Osteocyte (in vitro differentiated cells): Measurements from ENCODE around the gene CDK3. TPM values are rescaled to one million over a fixed set of nuclear protein-coding genes. Genes with fewer than 3 reads are reported as not detected.

Source experiments
- DNase-seq: peaks from one replicate; pipeline ENCODE4 v3.0.0; 2021; ENCODE audit warnings: mixed read lengths; ENCODE audit not compliant: unreplicated experiment; ENCODE audit errors: extremely low spot score
- H3K27ac Mint-ChIP-seq: one replicate; pipeline ENCODE4 v1.8.0; 2021; ENCODE audit warnings: mild to moderate bottlenecking, mixed read lengths; ENCODE audit not compliant: unreplicated experiment
- H3K27me3 Mint-ChIP-seq: one replicate; pipeline ENCODE4 v1.8.0; 2021; ENCODE audit warnings: mixed read lengths; ENCODE audit not compliant: unreplicated experiment
- H3K36me3 Mint-ChIP-seq: one replicate; pipeline ENCODE4 v1.8.0; 2021; ENCODE audit warnings: mixed read lengths; ENCODE audit not compliant: unreplicated experiment
- H3K4me1 Mint-ChIP-seq: one replicate; pipeline ENCODE4 v1.8.0; 2021; ENCODE audit warnings: mixed read lengths; ENCODE audit not compliant: unreplicated experiment
- H3K4me3 Mint-ChIP-seq: one replicate; pipeline ENCODE4 v1.8.0; 2021; ENCODE audit warnings: mild to moderate bottlenecking, moderate library complexity, mixed read lengths; ENCODE audit not compliant: unreplicated experiment
- H3K9me3 Mint-ChIP-seq: one replicate; pipeline ENCODE4 v1.8.0; 2021; ENCODE audit warnings: mixed read lengths; ENCODE audit not compliant: unreplicated experiment
- long read RNA-seq: library from polyadenylated mRNA; unstranded; transcript quantifications from one replicate; pipeline ENCODE4 v2.0.0, GENCODE V29; 2021
- total RNA-seq: library from RNA; stranded (reverse); gene quantifications from 2 replicates; pipeline ENCODE4 v1.2.1, GENCODE V29; 2021
- TF ChIP-seq, protein P1 (sequence below): fragments of 200-600 bp; sonication (generic); IDR thresholded peaks from 2 replicates; pipeline ENCODE4 v1.5.0; 2021; ENCODE audit warnings: antibody characterized with exemption, mild to moderate bottlenecking, moderate library complexity

Gene CDK3
- total RNA-seq = 8.3 and 9.6 TPM in 2 replicates
- long read RNA-seq = 0 reads

DNA sequence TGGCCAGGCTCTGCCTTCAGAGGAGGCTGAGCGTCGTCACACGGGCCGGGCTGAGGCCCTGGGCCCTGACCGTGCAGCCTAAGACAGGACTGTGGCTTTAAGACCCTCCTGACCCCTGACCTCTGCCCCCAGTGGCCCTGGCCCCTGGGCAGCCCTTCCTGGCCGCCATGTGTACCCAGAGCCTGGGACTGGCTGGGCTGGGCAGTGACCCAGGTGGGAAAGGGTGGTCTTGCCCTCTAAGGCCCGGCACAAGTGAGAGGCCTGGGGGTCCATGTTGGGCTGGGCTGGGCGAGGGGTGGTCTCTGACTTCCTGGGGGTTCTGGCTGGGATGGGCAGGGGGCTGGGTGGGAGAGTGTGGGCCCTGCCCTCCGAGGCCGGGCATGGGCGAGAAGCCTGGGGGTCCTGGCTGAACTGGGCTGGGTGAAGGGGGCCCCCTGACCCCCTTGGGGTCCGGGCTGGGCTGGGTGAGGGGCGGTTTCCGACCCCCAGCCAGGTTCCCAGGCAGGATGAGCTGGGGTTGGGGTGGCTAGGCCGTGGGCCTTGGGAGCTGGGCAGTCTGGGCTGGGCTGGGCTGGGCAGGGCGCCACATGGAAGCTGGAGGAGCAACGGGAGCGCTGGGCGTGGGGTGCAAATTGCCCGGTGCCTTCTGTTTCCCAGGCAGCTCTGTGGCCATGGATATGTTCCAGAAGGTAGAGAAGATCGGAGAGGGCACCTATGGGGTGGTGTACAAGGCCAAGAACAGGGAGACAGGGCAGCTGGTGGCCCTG is at the start of gene CDK3:
TSS of gene CDK3 (plus strand) at position 101 of the 767 bp plus-strand sequence. CDS start at position 672, 571 bp downstream.
- Mint-ChIP-seq H3K4me1 (peaks cover 25% of the 10 kb centered on the region), H3K27ac (no peak within 1 kb of the TSS), H3K4me3 (no peak within 1 kb of the TSS), H3K27me3 (no peaks in the 10 kb centered on the region), H3K36me3 (peaks cover 3% of the 10 kb centered on the region), H3K9me3 (no peaks in the 10 kb centered on the region)
- TF ChIP-seq, protein P1, sequence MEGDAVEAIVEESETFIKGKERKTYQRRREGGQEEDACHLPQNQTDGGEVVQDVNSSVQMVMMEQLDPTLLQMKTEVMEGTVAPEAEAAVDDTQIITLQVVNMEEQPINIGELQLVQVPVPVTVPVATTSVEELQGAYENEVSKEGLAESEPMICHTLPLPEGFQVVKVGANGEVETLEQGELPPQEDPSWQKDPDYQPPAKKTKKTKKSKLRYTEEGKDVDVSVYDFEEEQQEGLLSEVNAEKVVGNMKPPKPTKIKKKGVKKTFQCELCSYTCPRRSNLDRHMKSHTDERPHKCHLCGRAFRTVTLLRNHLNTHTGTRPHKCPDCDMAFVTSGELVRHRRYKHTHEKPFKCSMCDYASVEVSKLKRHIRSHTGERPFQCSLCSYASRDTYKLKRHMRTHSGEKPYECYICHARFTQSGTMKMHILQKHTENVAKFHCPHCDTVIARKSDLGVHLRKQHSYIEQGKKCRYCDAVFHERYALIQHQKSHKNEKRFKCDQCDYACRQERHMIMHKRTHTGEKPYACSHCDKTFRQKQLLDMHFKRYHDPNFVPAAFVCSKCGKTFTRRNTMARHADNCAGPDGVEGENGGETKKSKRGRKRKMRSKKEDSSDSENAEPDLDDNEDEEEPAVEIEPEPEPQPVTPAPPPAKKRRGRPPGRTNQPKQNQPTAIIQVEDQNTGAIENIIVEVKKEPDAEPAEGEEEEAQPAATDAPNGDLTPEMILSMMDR = no peak
- DNase-seq = no peak

DNA sequence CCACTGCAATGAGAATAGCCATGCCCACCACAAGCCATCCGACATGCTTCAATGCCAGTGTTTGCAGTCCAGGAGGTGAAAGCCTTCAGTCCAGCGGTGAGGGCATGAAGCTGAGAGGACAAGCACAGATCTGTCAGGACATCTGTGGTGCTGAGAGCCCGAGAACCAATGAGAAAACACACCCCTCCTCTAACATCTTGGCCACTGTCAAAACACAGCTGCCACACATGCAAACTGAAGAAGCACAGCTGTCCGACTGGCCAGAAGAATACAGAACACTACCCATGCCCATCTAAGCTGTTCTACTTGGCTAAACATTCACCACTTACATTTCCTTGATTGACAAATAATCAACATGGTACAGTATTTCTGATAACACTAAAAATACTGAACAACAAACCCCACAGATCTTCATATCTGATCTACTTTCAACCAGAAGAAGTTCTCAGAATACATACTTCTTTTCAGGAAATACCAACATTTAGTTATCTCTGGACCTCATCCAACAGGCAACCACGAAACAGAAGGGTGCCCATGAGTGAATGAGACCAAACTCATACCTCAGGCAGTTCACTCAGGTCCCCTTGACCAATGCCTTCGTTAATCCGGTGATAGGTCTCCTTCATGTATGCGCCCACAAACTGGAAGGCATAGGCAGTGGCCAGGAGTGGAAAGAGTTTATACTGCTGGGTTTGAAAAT is 49.6 kb upstream of the CDK3 start:
- Mint-ChIP-seq H3K36me3 (peaks cover 50% of the 10 kb centered on the region), H3K27me3 (no peaks in the 10 kb centered on the region), H3K27ac (peak overlapping the region; percentile 41), H3K4me1 (peaks cover 7% of the 10 kb centered on the region), H3K9me3 (no peaks in the 10 kb centered on the region), H3K4me3 (no peak overlapping the region)
- DNase-seq = no peak
- TF ChIP-seq, protein P1 = no peak

DNA sequence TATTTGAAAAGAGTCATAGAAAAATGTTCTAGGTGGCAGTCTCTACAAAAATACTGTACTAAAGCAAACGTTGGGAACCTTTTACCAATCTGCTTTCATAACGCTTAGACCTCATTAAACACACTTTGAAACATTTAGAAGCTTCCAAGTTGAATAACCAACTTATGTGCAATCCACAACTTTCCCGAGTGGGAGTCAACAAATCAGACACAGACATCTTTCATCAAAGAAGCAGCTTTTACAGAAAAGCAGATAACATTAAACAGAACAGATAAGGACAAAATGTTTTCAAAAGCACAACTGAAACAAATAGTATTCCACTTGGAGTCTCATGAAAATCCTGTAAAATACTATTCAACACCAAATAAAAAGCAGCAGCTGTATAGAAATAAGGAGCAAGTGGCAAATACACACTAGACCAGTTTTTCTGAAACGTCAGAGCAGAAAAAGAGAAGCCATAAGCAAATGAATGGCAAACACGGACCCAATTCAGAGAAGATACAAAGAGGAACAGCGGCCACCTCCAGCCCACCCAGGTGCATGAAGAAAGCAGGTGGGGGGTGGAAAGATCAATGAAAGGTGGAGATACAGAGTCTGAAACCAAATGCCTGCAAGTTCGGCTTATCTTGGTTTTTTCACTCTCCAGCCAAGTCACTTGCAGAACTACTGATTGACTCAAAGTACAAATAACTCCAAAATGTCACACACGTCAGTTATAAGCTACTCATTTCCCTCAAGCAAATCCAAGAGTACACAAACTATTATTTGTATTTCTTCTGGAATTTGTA is 41.4 kb upstream of the CDK3 start:
- no peak overlapping the region for H3K27ac Mint-ChIP-seq
- TF ChIP-seq, protein P1 = no peak
- H3K27me3 Mint-ChIP-seq = no peaks in the 10 kb centered on the region
- H3K36me3 Mint-ChIP-seq = peaks cover 12% of the 10 kb centered on the region
- H3K4me3 Mint-ChIP-seq = no peak overlapping the region
- no peak for DNase-seq
- H3K9me3 Mint-ChIP-seq = no peaks in the 10 kb centered on the region
- no peaks in the 10 kb centered on the region for H3K4me1 Mint-ChIP-seq

DNA sequence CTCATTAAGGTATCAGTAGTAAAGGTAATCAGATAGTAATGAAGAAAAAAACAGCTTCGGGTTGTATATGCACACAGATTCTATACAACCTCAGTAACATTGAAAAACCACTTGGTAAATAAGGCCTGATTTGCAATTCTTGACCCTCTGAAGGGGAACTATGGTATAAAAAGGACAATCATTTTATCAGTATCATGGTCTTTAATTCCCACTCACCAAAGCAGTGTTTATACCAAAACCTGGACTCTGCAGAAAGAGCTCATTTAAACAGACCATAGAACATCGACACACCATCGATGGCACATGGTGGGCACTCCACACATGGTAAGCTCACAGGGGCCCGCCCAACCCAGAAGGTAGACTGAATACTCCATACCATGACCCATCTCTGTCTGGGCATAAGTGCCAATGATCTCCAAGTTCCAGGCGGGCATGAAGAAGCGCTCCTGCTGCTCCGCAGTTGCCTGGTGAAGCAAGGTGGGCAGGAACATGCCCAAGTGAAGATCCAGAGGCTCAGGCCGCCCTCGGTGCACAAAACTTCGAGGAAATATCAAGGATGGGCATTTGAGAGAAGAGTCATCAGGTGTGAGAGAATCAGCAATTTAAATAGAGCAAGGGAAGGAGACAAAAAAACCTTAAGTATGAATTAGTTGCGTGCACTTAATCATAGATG is 40.7 kb upstream of the CDK3 start:
- TF ChIP-seq, protein P1 = no peak
- Mint-ChIP-seq H3K27me3 (no peaks in the 10 kb centered on the region), H3K4me1 (no peaks in the 10 kb centered on the region), H3K36me3 (peaks cover 14% of the 10 kb centered on the region), H3K27ac (no peak overlapping the region), H3K9me3 (no peaks in the 10 kb centered on the region), H3K4me3 (no peak overlapping the region)
- DNase-seq = no peak
